ENCODE data around the gene WNK1. TPM values are rescaled to one million over a fixed set of nuclear protein-coding genes. Genes with fewer than 3 reads are reported as not detected.

The WNK1 gene
- polyA plus RNA-seq, 1 donor (not counting 4 experiments of a cell fraction or from before 2014, with no cell fraction given): 72.3 TPM

DNA sequence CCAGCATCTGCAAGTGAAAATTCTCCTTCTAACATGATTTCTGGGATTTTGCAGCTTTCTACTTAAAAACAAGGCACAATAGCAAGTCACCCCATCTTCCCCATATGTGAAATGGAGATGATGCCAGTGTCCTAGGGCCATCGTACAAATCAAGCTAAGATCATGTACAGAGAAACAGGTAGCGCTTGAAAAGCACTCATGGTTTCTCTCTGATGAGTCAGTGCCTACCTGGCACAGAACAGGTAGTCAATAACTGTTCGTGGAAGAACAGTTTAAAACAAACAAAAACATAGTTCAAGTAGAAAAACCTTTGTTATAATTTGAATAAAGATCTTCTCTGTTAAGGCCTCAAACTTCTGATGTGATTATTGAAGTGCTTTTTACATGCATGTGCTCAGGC is 150.2 kb downstream of the WNK1 start:
- dilution Hi-C loops (cut with MboI; ENCODE audit: extremely low pct_ligation_motif_present, low sequenced_read_pairs): no loop called here
- no peak for DNase-seq (ENCODE audit: low read depth, low spot score)
- no peak for FAIRE-seq
- Histone ChIP-seq H3K9me3 (ENCODE audit: control insufficient read depth, low read depth, low read length) (no peaks in the 10 kb centered on the region), H3K9me1 (ENCODE audit: control insufficient read depth, extremely low read depth, insufficient read depth, low read length) (no peaks in the 10 kb centered on the region), H3K4me1 (ENCODE audit: control insufficient read depth, extremely low read depth, insufficient read depth, low read length) (no peaks in the 10 kb centered on the region), H3K4me3 (ENCODE audit: control insufficient read depth in 2 of 3, extremely low read depth in 1 of 3, insufficient read depth in 2 of 3, low read depth in 1 of 3, low read length in 3 of 3) (no peak overlapping the region), H2AFZ (ENCODE audit: control insufficient read depth, low read length) (no peak overlapping the region), H3K27ac (ENCODE audit: control insufficient read depth, insufficient read depth, low read length) (no peak overlapping the region), H3K4me2 (ENCODE audit: control insufficient read depth, extremely low read depth, insufficient read depth, low read depth, low read length) (no peak overlapping the region), H3K27me3 (ENCODE audit: control insufficient read depth, extremely low read depth, insufficient read depth, low read length) (no peaks in the 10 kb centered on the region), H3K79me2 (ENCODE audit: control insufficient read depth, insufficient read depth, low read length) (peaks cover 4% of the 10 kb centered on the region), H4K20me1 (ENCODE audit: control insufficient read depth, extremely low read depth, insufficient read depth, low read length) (no peaks in the 10 kb centered on the region), H3K36me3 (ENCODE audit: control insufficient read depth in 2 of 2, extremely low read depth in 1 of 2, insufficient read depth in 2 of 2, low read length in 2 of 2) (peaks cover 35% of the 10 kb centered on the region in 2 experiments), H3K9ac (ENCODE audit: control insufficient read depth, extremely low read depth, insufficient read depth, low read length) (no peak overlapping the region)
- TF ChIP-seq, protein P1, sequence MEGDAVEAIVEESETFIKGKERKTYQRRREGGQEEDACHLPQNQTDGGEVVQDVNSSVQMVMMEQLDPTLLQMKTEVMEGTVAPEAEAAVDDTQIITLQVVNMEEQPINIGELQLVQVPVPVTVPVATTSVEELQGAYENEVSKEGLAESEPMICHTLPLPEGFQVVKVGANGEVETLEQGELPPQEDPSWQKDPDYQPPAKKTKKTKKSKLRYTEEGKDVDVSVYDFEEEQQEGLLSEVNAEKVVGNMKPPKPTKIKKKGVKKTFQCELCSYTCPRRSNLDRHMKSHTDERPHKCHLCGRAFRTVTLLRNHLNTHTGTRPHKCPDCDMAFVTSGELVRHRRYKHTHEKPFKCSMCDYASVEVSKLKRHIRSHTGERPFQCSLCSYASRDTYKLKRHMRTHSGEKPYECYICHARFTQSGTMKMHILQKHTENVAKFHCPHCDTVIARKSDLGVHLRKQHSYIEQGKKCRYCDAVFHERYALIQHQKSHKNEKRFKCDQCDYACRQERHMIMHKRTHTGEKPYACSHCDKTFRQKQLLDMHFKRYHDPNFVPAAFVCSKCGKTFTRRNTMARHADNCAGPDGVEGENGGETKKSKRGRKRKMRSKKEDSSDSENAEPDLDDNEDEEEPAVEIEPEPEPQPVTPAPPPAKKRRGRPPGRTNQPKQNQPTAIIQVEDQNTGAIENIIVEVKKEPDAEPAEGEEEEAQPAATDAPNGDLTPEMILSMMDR (optimal IDR thresholded peaks at IDR 0.05 in 1 of 3, IDR thresholded peaks at IDR 0.05 in 1 of 3, conservative IDR thresholded peaks at IDR 0.05 in 1 of 3; ENCODE audit: extremely low read depth in 1 of 3, insufficient read depth in 2 of 3, low read length in 3 of 3): no peak
- TF ChIP-seq EZH2 (IDR thresholded peaks at IDR 0.05; ENCODE audit: low read length): no peak

DNA sequence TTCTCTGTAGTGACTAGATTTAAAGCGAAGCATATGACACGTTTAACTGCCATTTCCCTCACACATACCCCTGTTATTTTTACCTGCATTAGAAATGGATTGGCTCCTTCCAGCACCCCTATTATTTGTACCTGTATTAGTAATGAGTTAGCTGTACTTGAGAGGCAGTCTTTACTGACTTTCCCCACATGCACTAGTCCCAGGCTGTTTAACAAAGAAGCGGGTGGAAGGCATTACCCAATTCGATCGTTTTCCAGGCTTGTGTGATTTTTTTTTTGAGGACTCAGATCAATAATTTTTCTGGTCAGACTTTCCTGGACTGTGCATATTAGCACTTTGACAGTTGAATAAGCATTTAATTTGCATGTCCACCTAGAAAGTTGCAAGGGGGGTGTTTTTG is 150.7 kb downstream of the WNK1 start:
- DNase-seq (ENCODE audit: low read depth, low spot score): no peak
- TF ChIP-seq EZH2 (IDR thresholded peaks at IDR 0.05; ENCODE audit: low read length): no peak
- TF ChIP-seq, protein P1 (optimal IDR thresholded peaks at IDR 0.05 in 1 of 3, IDR thresholded peaks at IDR 0.05 in 1 of 3, conservative IDR thresholded peaks at IDR 0.05 in 1 of 3; ENCODE audit: extremely low read depth in 1 of 3, insufficient read depth in 2 of 3, low read length in 3 of 3): no peak
- no peaks in the 10 kb centered on the region for H3K9me3 ChIP-seq (ENCODE audit: control insufficient read depth, low read depth, low read length)
- H3K9me1 ChIP-seq (ENCODE audit: control insufficient read depth, extremely low read depth, insufficient read depth, low read length): no peaks in the 10 kb centered on the region
- H3K36me3 ChIP-seq (ENCODE audit: control insufficient read depth in 2 of 2, extremely low read depth in 1 of 2, insufficient read depth in 2 of 2, low read length in 2 of 2): peaks cover 37 to 38% of the 10 kb centered on the region in 2 experiments
- no peak overlapping the region for H3K9ac ChIP-seq (ENCODE audit: control insufficient read depth, extremely low read depth, insufficient read depth, low read length)
- dilution Hi-C loops (cut with MboI; ENCODE audit: extremely low pct_ligation_motif_present, low sequenced_read_pairs): no loop called here
- no peaks in the 10 kb centered on the region for H4K20me1 ChIP-seq (ENCODE audit: control insufficient read depth, extremely low read depth, insufficient read depth, low read length)
- no peaks in the 10 kb centered on the region for H3K27me3 ChIP-seq (ENCODE audit: control insufficient read depth, extremely low read depth, insufficient read depth, low read length)
- H2AFZ ChIP-seq (ENCODE audit: control insufficient read depth, low read length): no peak overlapping the region
- no peak overlapping the region for H3K27ac ChIP-seq (ENCODE audit: control insufficient read depth, insufficient read depth, low read length)
- H3K79me2 ChIP-seq (ENCODE audit: control insufficient read depth, insufficient read depth, low read length): peaks cover 4% of the 10 kb centered on the region
- no peak overlapping the region for H3K4me3 ChIP-seq (ENCODE audit: control insufficient read depth in 2 of 3, extremely low read depth in 1 of 3, insufficient read depth in 2 of 3, low read depth in 1 of 3, low read length in 3 of 3)
- H3K4me2 ChIP-seq (ENCODE audit: control insufficient read depth, extremely low read depth, insufficient read depth, low read depth, low read length): no peak overlapping the region
- no peak for FAIRE-seq
- H3K4me1 ChIP-seq (ENCODE audit: control insufficient read depth, extremely low read depth, insufficient read depth, low read length): no peaks in the 10 kb centered on the region

Measured in keratinocyte (primary cell).